ENCODE results near the gene ZFYVE28.

ZFYVE28 gene

DNA sequence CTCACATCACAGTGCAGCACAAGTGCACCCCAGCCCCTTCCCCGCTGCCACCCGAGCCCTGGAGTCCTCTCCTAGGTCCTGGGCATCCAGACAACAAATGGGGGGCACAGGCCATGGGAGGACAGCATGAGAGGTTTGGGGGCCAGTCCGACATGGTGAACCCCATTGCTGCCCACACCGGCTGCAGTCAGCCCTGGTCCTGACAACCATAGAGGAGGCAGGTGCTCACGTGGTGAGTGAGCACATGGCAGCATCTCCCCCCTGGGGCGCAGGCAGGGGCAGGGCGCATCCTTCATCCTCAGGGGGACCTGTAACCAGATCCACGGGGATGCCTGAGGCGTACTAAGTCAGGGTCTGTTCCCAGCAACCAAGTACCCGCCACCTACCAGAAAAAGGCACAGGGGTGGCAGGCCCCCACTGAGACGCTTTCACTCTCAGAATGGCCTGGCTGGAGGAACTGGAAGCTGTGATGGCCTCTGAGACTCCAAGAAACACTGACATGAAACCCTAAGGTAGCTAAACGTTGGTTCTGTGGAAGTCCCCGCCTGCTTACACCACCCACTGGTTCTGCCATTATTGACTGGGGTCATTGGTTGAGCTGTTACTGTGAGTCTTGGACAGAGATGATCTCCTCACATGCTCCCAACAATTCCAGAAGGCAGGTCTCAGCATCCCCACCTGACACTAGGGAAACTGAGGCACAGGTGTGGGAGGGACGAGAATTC is 6.5 kb downstream of the ZFYVE28 start:
- DNase-seq: no peak

DNA sequence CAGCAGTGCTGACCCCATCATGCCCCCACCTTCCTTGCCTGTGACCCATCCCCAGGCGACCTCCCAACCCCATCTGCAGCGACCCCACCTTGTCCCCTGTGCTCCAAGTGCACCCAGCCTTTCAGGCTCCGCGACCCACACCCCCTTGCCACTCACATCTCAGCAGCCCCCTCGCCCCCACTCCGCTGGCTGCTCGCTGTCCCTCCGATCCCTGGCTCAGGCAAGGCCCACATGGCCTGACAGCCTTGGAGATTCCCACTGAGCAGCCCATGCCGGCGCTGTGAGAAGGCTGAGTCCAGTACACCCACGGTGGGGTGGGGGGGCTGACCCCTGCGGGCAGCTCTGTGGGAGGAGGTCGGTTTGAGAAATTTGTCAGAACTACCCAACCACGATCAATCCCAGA is 9.1 kb downstream of the ZFYVE28 start:
- DNase-seq: no peak

- DNase-seq: no peak
Measured at GRCh38 chr4:2408976-2409375, 9.5 kb downstream of the ZFYVE28 start.

- DNase-seq: no peak
Measured at GRCh38 chr4:2408401-2408958, 10.0 kb downstream of the ZFYVE28 start.

GRCh38 chr4:2407991-2408342 is 10.5 kb downstream of the ZFYVE28 start:
- no peak for DNase-seq

GRCh38 chr4:2406920-2407319 is 11.5 kb downstream of the ZFYVE28 start:
- no peak for DNase-seq

DNA sequence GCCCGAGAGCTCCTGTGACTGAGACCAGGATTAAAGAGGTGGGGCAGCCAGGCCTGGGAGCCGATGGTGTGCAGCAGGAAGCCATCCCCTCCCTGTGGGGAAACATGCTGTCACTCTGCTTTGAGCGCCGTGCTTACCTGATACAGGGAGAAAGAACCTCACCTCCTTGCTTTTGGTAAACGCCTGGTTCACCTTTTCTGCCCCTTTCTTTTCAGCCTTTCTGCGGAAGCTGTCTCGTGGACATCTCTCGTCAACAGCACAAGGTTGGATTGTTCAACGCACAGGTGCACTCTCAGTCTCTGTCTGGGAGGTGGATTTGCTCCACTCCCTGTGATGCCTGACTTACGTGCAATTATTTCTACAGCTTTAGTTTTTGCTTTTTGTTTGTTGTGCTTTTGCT is 12.0 kb downstream of the ZFYVE28 start:
- no peak for DNase-seq

- no peak for DNase-seq
Measured at GRCh38 chr4:2402941-2403340, 15.5 kb downstream of the ZFYVE28 start.

- DNase-seq: peak; percentile 37 to 73
Measured at GRCh38 chr4:2402048-2402842, 16.2 kb downstream of the ZFYVE28 start.

- DNase-seq: no peak
Measured at GRCh38 chr4:2401610-2401983, 16.8 kb downstream of the ZFYVE28 start.

DNA sequence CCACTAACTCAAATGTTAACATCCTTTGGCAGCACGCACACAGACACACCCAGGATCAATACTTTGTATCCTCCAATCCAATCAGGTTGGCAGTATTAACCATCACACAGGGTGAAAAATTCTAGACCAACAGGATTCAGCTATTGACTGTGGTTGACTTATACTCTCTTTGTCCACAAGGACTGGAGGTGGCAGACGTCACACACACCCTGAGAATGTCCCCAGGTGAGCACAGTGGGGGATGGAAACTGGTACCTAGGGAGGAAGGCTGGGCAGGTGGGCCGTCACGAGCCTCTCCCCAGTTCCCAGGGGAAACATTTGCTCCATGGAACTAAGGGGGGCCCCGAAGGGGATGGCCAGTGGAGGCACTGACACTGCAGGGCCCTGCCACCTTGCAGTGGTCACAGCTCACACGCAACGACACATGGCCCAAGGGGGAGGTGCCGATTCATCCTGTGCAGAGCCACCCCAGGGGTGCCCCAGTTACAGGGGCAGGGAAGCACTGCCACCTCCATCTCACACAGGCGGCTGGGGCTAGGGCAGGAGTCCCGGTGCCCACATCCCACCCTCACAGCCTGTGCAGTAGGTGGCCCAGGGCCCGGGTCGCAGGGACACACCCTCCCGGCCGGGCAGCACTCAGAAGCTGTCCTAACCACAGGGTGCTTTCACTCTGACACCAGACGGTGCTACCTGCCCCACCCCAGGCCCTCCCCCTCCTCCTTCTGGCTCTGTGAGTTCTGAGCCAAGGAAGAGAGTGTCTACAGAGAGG is 17.4 kb downstream of the ZFYVE28 start:
- DNase-seq: no peak

GRCh38 chr4:2399631-2400190 is 18.7 kb downstream of the ZFYVE28 start:
- no peak for DNase-seq

DNA sequence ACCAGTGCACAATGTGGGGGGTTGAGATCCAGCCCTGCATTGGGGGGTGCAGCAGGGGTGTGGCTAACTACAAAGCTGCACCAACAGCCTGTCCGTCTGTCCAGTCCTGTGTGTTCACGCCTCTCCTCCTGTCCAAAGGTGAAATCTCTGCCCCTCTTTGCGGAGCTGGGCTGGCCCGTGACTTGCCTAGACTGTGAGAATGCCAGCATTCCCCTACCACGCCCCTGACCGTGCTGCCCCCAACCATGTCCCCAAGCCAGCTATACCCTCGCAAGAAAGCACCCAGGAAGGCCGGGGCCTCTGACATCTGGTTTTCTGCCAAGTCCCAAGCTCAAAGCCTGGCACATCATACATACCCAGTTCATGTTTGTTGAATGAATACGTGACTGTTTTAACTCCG is 19.2 kb downstream of the ZFYVE28 start:
- DNase-seq: no peak

DNA sequence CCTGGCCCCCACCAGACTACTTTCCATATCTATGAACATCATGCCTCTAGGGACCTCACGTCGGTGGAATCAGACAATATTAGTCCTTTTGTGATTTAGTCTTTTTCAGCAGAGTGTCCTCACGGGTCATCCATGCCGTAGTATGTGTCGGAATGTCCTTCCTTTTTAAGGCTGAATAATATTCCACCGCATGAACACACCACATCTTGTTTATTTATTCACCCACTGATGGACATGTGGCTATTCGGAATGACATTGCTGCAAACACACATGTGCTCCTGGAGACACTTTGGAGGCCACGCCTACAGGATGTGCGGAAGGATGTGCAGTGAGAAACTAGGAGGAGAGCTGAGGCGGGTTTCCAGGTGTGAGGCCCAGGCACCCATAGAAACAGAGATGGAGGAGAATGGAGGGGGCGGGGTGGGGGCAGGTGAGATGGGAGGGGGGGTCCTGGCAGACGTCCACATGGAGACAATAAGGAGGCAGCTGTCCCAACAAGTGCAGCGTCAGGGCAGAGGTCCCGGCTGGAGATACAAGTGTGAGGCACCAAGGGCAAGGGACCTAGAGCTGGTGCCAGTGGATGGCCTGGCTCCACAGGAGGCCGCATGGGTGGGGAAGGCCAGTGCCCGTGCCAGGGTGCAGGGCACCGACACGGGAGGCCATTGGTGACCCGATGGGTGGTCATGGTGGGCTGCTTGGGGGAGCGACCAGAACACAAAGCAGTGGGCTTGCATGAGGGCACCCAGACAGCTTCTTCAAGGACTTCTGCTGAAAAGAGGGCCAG is 20.7 kb downstream of the ZFYVE28 start:
- DNase-seq: no peak

DNA sequence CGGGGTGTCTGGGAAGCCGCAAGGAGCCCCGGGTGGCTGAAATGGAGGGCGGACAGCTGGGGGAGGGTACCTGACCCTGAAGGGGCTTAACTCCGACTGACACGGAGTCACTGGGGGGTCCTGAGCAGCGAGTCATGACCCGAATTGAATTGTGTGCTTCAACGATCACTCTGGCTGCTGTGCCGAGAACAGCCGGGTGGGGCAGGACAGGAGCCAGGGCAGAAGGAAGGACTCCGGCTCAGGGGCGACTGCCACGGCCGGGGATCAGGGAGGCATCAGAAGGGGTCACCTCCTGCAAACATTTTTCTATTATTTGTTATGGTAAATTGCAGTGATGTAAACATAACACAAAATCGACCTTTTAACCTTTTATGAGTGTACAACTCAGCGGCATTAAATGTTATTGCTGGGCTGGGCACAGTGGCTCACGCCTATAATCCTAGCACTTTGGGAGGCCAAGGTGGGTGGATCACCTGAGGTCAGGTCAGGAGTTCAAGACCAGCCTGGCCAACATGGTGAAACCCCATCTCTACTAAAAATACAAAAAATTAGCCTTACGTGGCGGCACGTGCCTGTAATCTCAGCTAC is 21.6 kb downstream of the ZFYVE28 start:
- DNase-seq: no peak

- DNase-seq: no peak
Measured at GRCh38 chr4:2395584-2395983, 22.9 kb downstream of the ZFYVE28 start.

DNA sequence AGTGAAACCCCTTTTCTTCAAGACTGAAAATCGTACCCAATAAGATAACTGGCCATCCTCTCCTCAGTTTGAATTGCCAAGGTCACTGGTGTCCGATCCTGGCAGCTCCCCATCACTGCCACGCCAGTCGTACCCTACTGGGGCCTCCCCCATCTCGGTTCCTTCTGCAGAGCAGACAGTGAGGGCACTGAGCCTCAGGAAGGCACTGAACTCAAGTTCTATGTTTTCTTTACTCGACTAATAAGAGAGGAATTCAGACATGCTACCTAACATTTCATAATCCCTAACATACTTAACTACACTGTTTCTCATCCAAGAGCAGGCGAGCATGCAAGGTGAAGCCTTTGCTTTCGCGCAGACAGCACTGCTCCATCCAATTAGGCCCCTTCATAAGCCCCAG is 23.4 kb downstream of the ZFYVE28 start:
- DNase-seq: no peak

DNA sequence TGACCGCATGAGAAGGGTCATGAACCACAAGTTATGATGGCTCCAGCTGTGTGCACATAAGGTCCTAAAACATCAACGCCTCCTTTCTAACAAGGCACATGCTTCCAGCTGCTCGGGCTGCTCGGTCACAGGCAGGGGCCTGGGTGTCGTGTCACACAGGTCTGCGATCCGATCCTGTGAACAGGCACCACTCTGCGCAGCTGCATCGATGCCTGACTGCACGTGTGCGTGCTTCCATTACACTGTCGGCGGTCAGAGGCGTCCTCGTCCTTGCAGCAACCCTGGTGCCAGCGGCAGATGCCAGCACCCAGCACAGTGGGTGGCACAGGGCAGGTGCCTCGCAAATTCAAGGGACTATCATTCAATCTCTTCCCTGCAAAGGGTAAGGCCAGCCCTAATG is 23.9 kb downstream of the ZFYVE28 start:
- DNase-seq: no peak

DNA sequence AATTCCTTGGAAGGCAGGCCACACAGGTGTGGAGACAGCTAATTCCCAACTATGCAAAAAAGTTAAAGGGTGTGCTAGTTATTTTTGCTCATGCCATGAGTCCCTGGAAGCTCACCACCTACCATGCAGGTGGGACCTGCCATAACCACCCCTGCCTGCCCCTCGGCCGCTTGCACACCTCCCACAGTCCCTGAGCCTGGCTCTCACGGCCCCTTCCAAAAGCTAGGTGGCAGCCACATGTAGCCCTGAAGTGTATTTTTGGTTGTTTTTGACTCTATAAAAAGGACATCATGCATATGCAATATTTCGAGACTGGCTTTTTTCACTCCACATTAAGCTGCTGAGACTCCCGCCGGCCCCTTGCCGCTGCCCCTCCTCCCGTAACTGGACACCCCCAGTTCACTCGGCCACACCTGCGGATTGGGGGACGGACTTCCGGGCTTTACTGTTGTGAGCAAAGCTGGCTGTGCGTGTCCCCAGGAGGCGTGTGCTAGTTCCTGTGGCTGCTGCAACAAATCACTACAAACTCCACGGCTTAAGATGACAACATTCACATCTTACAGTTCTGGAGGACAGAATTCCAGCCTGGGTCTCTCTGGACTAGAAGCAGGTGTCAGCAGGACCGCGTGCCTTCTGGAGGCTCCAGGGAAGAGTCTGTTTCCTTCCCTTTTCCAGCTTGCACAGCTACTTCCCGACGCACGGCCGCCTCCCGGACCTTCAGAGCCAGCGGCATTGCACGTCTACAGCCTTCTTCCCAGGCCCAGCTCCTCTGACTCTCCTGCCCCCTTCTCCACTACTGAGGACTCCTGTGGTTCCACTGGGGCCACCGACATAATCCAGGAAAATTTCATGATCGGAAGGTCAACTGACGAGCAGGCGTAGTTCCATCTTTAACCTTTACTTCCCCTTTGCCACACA is 24.8 kb downstream of the ZFYVE28 start:
- DNase-seq: peak in 1 of 2 experiments; percentile 14

- no peak for DNase-seq
Measured at GRCh38 chr4:2390784-2391421, 27.5 kb downstream of the ZFYVE28 start.
